T-helper 2 cell treated with Interferon-gamma antibody and Interleukin-4, amounts not matched to agents 5 μg/mL and 100 μg/mL, for 36 hours (primary cell): ENCODE data around the gene CACNA2D1.

ENCODE experiments used
- DNase-seq: peaks from one replicate; pipeline ENCODE4 v3.0.0; 2021; ENCODE audit warnings: low spot score
- H3K27ac Mint-ChIP-seq: one replicate; pipeline ENCODE4 v1.8.0; 2021; ENCODE audit warnings: mild to moderate bottlenecking, mixed read lengths
- H3K27me3 Mint-ChIP-seq: one replicate; pipeline ENCODE4 v1.8.0; 2021; ENCODE audit warnings: low read depth, mixed read lengths
- H3K36me3 Mint-ChIP-seq: one replicate; pipeline ENCODE4 v1.8.0; 2021; ENCODE audit warnings: low read depth, mixed read lengths
- H3K4me1 Mint-ChIP-seq: one replicate; pipeline ENCODE4 v1.8.0; 2021; ENCODE audit warnings: low read depth, mixed read lengths
- H3K4me3 Mint-ChIP-seq: one replicate; pipeline ENCODE4 v1.8.0; 2022; ENCODE audit warnings: mild to moderate bottlenecking, moderate library complexity, mixed read lengths
- H3K9me3 Mint-ChIP-seq: one replicate; pipeline ENCODE4 v1.8.0; 2021; ENCODE audit warnings: mixed read lengths

Gene CACNA2D1

DNA sequence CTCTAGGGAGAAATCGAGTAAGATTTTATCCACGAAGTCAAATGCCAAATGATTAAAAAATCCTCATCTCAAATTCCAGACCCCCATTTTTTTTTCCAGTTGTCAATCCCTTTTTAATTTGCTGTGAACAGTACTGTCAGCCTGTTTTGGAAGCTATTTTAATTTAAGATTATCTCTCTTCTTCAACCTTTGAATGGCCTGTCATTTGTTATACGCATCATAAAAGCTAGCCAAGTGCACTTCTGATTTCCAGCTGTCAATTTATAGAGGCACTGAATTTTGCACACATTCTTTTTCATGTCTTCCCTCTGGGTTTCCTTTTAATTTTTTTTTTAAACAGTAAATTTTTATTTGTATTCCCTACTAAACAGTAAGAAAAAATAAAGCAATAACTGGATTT, 337.4 kb downstream of the CACNA2D1 start:
- no peaks in the 10 kb centered on the region for H3K27me3 Mint-ChIP-seq
- DNase-seq: no peak
- H3K36me3 Mint-ChIP-seq: no peaks in the 10 kb centered on the region
- H3K27ac Mint-ChIP-seq: no peak overlapping the region
- H3K4me3 Mint-ChIP-seq: no peak overlapping the region
- H3K9me3 Mint-ChIP-seq: no peaks in the 10 kb centered on the region
- no peaks in the 10 kb centered on the region for H3K4me1 Mint-ChIP-seq

DNA sequence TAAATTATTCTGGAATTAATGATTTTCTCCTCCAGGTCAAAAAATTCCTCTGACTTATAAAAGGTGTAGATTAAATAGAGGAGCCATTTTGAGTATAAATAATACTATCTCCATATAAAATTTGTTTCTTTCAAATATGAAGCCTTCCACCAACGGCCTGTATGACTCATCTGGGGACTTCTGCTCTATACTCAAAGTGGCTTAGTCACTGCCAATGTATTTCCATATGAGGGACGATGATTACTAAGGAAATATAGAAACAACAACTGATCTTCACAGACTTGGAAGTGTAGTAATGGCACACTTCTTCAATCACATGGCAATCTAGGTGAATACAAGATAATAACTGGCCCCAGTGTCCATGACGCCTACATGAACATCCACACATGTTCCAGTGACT, 338.1 kb downstream of the CACNA2D1 start:
- H3K4me1 Mint-ChIP-seq: no peaks in the 10 kb centered on the region
- H3K27me3 Mint-ChIP-seq: no peaks in the 10 kb centered on the region
- no peaks in the 10 kb centered on the region for H3K9me3 Mint-ChIP-seq
- no peak overlapping the region for H3K4me3 Mint-ChIP-seq
- H3K27ac Mint-ChIP-seq: no peak overlapping the region
- H3K36me3 Mint-ChIP-seq: no peaks in the 10 kb centered on the region
- no peak for DNase-seq

DNA sequence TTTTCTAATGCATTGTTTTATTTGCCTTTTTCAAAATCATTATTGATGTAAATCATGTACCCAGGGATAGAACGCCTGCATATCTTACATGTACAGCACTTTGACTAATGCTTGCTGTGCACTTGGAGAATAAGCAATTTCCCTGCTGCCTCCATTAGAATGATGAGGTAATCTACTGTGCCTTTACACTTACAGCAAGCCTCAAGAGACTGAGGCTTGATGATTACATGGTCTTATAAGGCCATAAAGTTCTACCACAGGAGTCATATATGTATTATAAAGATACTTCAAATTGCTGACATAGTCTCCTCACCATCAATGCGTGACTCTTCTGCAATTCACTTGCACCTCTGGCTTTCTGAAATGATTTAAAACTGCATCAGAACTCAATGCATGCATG, 345.2 kb downstream of the CACNA2D1 start:
- Mint-ChIP-seq H3K9me3 (no peaks in the 10 kb centered on the region), H3K36me3 (no peaks in the 10 kb centered on the region), H3K4me3 (no peak overlapping the region), H3K27me3 (no peaks in the 10 kb centered on the region), H3K27ac (no peak overlapping the region), H3K4me1 (no peaks in the 10 kb centered on the region)
- no peak for DNase-seq

DNA sequence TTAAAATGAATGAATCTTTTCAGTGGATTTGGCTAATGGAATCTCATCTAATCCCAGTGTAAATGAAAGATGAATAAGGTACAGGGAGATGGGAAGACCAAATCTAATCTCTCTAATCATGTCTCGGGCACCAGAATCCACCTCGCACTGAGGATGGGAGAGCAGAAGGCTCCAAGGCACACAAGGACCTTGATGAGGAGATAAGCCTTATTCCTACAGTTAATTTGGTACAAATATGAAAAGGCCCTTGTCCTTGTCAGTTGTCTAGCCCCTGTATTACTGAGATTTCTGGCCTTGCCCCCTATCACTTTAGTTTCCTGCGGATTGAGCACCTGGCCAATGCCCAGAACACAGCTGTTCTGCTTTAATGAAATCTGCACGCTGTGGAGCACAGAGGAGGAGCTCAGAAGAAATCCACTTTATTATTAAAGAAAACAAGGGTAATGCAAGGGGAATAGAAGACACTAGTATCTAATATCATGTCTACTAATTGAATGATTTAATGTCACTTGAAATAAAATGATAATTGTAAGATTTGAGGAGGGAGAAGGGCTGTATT, 352.4 kb downstream of the CACNA2D1 start:
- Mint-ChIP-seq H3K9me3 (no peaks in the 10 kb centered on the region), H3K27me3 (no peaks in the 10 kb centered on the region), H3K4me1 (no peaks in the 10 kb centered on the region), H3K27ac (no peak overlapping the region), H3K36me3 (no peaks in the 10 kb centered on the region), H3K4me3 (no peak overlapping the region)
- DNase-seq: no peak

DNA sequence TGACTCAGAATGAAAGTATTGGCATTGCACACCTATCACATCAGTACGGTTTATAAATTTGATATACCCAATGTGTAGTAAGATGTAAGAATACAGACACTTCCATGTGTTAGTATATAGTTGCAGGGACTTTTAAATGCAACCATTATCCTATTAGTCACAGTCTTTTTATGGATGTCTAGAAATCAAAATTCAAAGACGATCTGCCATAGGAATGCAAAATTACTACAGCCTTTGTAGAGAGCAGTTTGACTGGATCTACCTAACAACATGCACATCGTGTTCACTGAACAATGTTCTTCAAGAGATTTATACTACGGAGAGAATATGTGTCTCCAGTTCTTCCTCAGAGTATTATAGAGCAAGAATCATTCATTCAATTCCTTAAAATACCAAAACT, 356.5 kb downstream of the CACNA2D1 start:
- Mint-ChIP-seq H3K9me3 (no peaks in the 10 kb centered on the region), H3K4me3 (no peak overlapping the region), H3K27ac (no peak overlapping the region), H3K36me3 (no peaks in the 10 kb centered on the region), H3K4me1 (no peaks in the 10 kb centered on the region), H3K27me3 (no peaks in the 10 kb centered on the region)
- DNase-seq: no peak

DNA sequence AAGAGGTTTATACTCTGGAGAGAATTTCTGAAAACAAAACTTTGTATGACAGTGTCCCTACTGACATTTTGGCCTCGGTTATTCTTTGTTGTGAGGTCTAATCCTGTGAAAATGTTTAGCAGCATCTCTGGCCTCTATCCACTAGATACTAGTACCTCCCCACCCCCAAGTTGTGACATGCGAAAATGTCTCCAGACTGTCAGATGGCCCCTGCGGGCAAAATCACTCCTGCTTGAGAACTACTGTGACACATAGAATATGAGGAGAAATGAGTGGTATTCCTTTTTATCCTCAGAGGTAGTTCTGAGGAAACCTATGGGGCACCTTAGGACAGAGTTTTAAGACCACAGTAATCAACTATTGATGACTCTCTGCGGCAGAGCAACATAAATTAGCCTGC, 358.5 kb downstream of the CACNA2D1 start:
- H3K9me3 Mint-ChIP-seq: no peaks in the 10 kb centered on the region
- H3K27ac Mint-ChIP-seq: no peak overlapping the region
- no peak for DNase-seq
- no peak overlapping the region for H3K4me3 Mint-ChIP-seq
- H3K4me1 Mint-ChIP-seq: no peaks in the 10 kb centered on the region
- no peaks in the 10 kb centered on the region for H3K27me3 Mint-ChIP-seq
- H3K36me3 Mint-ChIP-seq: no peaks in the 10 kb centered on the region

DNA sequence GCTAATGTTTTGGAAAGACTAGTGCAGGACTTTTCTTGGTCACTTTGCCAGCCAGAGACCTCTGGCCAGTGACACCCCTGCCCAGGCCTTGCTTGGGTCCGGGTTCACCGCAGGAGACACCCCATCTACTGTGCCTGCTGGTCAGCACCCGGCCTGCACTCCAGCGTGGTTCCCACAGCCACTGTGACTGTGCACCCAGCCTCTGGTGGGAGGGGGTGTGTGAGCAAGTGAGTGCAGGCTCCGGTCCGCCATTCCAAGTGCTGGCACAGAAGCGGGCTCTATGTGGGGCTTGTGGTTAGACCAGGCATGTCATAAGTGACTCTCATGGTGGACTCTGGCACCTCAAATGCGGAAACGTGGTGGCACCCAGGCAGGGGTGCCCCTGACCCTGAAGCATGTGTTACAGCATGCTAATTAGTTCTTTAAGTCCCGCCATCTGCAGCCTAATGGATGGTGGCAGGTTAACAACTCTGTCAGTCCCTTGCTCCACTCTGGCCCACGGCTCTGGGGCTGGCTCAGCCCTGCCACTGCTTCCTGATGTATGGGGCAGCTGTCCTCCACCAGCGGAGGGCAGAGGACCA, 361.8 kb downstream of the CACNA2D1 start:
- Mint-ChIP-seq H3K27me3 (no peaks in the 10 kb centered on the region), H3K9me3 (no peaks in the 10 kb centered on the region), H3K4me1 (no peaks in the 10 kb centered on the region), H3K4me3 (no peak overlapping the region), H3K27ac (no peak overlapping the region), H3K36me3 (no peaks in the 10 kb centered on the region)
- no peak for DNase-seq

DNA sequence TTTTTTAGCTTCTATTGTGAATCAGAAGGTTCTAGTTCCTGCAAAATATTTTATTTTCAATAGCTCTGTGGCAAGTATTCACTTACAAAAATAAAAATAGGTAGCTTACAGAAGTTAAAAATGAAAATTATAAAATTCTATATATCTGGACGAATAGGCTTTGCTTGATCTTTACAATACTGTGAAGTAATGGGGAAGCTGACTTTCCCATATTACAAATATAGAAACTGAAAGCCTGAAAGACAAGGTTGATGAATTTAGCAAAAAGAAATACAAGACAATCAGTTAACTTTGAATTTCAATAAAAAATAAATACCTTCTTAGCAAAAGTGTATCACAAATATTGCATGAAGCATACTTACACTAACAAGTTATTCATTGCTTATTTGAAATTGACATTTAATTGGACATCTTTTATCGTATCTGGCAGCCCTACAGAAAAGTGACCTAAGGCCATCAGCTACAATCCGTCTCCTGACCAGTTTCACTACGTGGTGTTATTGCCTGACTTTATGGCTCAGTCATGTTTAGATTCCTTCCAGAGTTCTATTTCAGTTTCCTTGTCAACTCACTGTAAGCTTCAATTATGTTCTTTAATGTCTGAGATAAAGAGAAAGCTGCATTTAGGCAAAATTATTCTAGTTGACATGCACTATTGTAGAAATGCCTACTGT, 363.2 kb downstream of the CACNA2D1 start:
- Mint-ChIP-seq H3K27ac (no peak overlapping the region), H3K36me3 (no peaks in the 10 kb centered on the region), H3K4me3 (no peak overlapping the region), H3K9me3 (no peaks in the 10 kb centered on the region), H3K4me1 (no peaks in the 10 kb centered on the region), H3K27me3 (no peaks in the 10 kb centered on the region)
- no peak for DNase-seq

DNA sequence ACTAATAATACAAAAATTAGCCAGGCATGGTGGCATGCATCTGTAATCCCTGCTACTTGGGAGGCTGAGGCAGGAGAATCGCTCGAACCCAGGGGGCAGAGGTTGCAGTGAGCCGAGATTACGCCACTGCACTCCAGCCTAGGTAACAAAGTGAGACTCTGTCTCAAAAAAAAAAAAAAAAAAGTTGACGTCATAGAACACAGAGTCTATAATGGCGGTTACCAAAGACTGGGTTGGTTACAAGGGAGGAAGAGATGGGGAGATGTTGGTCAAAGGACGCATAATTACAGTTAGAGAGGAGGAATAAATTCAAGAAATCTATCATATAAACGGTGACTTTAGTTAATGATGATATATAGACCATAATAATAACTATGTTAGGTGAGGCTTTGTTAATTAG, 364.1 kb downstream of the CACNA2D1 start:
- H3K9me3 Mint-ChIP-seq: no peaks in the 10 kb centered on the region
- no peak overlapping the region for H3K4me3 Mint-ChIP-seq
- DNase-seq: no peak
- H3K4me1 Mint-ChIP-seq: no peaks in the 10 kb centered on the region
- no peaks in the 10 kb centered on the region for H3K27me3 Mint-ChIP-seq
- no peaks in the 10 kb centered on the region for H3K36me3 Mint-ChIP-seq
- H3K27ac Mint-ChIP-seq: no peak overlapping the region

DNA sequence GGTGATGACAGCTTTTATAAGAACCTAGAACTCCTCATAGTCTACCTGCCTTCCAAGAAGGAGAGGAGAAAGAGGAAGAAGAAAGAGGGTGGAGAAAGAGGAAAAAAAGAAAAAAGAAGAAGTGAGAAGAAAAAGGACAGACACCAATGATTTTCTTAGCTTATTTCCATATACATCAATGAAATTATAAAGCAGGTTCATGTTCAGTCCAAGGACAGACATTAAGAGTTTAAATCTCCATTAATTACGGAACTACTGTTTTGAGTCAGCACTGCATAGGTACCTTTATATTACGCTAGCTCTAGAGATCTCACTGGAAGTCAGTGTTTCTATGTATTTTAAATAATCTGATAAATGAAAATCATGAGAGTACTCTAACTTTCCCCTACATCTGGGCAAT, 364.8 kb downstream of the CACNA2D1 start:
- H3K27ac Mint-ChIP-seq: no peak overlapping the region
- H3K9me3 Mint-ChIP-seq: no peaks in the 10 kb centered on the region
- no peak for DNase-seq
- H3K27me3 Mint-ChIP-seq: no peaks in the 10 kb centered on the region
- H3K4me3 Mint-ChIP-seq: no peak overlapping the region
- no peaks in the 10 kb centered on the region for H3K4me1 Mint-ChIP-seq
- no peaks in the 10 kb centered on the region for H3K36me3 Mint-ChIP-seq

DNA sequence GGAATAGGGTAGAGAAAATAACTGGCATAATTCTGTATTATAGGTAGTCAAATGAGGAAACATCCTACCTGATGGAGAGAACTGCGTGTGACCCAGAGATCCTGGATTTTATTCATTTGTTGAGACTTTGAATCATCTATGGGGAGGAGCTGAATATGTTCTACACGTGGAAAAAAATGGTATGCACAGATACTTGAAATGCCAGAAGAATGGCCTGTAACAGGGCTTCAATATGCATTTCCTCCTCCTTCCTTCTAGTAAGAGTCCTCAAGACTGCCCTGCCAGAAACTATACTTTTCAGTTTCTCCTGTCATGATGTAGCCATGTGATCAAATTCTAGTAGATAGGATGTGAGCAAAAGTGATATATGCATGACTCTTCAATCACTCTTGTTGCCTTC, 372.1 kb downstream of the CACNA2D1 start:
- Mint-ChIP-seq H3K4me3 (no peak overlapping the region), H3K27ac (no peak overlapping the region), H3K36me3 (no peaks in the 10 kb centered on the region), H3K27me3 (no peaks in the 10 kb centered on the region), H3K4me1 (no peaks in the 10 kb centered on the region), H3K9me3 (no peaks in the 10 kb centered on the region)
- DNase-seq: no peak

DNA sequence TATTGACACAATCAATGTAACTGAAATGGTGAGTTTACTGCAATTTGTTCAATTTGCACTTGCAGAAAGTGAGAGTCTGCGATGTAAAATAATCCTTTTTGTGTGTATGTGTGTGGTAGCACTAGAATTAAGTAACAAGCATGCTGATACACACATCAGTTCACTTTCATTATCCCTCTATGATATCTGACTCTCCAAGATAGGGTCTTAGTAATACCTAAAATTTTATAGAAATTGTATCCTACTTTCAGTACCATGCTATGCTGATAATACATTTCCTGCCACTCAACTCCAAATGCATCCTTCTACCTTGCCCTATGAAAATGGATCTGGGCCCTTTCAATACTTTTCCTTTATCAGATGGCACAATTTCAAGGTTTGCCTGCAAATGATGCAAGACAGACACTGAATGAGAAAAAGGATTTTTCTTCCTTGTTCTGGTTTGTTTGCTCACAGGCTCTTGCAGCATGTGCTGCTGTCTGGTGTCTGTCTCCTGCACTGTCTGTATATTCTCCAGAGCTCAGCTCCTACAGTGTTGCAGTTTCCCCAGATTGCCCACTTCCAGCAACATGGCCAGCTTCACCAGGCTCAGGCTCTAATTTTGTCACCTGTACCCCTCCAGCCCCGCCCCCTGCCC, 375.8 kb downstream of the CACNA2D1 start:
- Mint-ChIP-seq H3K36me3 (no peaks in the 10 kb centered on the region), H3K4me1 (no peaks in the 10 kb centered on the region), H3K27me3 (no peaks in the 10 kb centered on the region), H3K4me3 (no peak overlapping the region), H3K27ac (no peak overlapping the region), H3K9me3 (no peaks in the 10 kb centered on the region)
- no peak for DNase-seq

DNA sequence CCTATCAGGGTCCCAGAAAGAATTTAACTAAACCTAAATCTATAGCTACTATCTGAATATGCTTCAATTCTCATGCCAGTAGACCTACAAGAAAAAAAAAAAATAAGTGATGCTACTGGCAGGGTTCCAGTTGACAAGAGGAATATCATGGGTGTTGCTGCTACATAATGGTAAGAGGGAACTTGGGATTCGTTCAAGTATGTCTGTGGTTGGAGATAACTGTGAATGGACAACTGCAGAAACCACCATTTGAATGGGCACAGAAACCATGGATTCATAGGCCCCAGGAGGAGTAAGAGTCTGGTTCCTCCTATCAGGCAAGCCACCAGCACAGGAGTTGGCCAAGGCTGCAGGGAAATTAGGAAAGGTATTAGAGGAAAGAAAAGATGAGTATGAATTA, 386.1 kb downstream of the CACNA2D1 start:
- no peak overlapping the region for H3K27ac Mint-ChIP-seq
- DNase-seq: no peak
- no peaks in the 10 kb centered on the region for H3K36me3 Mint-ChIP-seq
- no peaks in the 10 kb centered on the region for H3K27me3 Mint-ChIP-seq
- H3K9me3 Mint-ChIP-seq: no peaks in the 10 kb centered on the region
- H3K4me1 Mint-ChIP-seq: no peaks in the 10 kb centered on the region
- no peak overlapping the region for H3K4me3 Mint-ChIP-seq

DNA sequence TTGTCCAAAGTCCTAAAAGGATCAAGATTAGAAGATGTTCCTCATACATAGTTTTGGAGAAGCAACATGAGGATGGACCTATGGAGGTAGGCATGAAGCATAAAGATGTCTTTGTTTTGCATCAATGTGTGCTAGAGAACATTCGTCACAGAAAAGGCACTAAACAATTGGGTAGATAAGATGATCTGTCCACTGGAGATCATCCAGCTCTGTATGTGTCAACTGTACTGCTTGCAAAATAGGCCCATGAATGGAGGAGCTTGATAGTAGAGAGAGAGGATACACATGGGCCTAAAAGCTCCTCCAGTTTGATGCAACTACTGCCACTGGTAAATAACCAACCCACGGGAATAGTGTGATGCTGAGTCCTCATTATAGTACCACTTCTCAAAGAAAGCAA, 387.3 kb downstream of the CACNA2D1 start:
- H3K36me3 Mint-ChIP-seq: no peaks in the 10 kb centered on the region
- no peak overlapping the region for H3K4me3 Mint-ChIP-seq
- H3K4me1 Mint-ChIP-seq: no peaks in the 10 kb centered on the region
- no peaks in the 10 kb centered on the region for H3K27me3 Mint-ChIP-seq
- no peak for DNase-seq
- no peaks in the 10 kb centered on the region for H3K9me3 Mint-ChIP-seq
- H3K27ac Mint-ChIP-seq: no peak overlapping the region
